SK-N-MC (cell line): ENCODE results near the gene CATSPER4.

Experiments used
- EZH2 ChIP-seq: fragments of 200-600 bp; sonication (generic); IDR thresholded peaks from one replicate; pipeline ENCODE4 v1.6.1; 2017; ENCODE audit warnings: antibody characterized with exemption
- FOXP2 ChIP-seq: optimal IDR thresholded peaks from 2 replicates; pipeline ENCODE3; 2011; ENCODE audit warnings: mild to moderate bottlenecking, moderate library complexity; ENCODE audit not compliant: insufficient read depth; ENCODE audit errors: extremely low read length, control extremely low read depth
- POLR2AphosphoS5 ChIP-seq: IDR thresholded peaks from 2 replicates; pipeline ENCODE4 v1.6.1; 2012; ENCODE audit warnings: mild to moderate bottlenecking, low read depth, low read length, borderline replicate concordance

DNA sequence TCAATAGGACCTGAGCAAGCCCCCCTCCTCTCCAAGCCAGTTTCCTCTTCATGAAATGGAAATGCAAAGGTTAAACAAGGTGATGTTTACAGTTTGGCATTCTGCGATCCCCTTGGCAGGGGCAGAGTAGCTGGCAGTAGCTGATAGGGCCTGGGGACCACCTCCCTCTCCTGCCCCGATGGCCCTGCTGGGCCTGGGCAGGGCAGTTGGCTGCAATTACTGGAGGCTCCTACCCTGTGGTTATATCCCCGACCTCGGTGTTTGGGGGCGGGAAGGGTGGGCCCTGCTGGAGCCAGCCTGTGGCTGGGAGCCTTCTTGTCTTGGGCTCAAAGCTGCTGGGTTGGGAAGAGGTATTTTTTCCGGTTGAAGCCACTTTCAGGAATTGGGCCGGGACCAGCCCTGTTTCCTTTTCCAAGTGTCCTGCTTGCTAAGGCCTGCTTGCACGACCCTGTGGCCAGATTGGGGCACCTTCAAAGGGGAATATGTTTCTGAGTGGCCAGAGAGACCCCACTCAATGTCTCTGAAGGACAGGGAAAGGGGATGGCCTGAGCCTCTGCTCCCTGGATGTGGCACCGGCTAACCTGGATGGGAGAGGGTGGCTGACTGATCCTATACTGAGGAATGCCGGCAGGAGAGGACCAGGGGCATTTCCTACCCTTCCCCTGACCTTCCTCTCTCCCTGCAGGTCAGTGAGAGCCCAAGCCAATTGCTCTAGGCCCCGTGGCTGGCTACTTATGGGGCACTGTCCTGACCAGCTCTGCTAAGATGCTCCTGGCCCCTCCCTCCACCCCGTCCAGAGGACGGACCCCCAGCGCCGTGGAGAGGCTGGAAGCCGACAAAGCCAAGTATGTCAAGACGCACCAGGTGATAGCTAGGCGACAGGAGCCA, 29.6 kb upstream of the CATSPER4 start:
- TF ChIP-seq EZH2 (no peak), POLR2AphosphoS5 (no peak), FOXP2 (no peak)
